Transverse colon (tissue), 4 donors: ENCODE data around the gene NOS3. TPM values are rescaled to one million over a fixed set of nuclear protein-coding genes. Genes with fewer than 3 reads are reported as not detected.
A peak's percentile ranks its signal among the peaks of the same experiment; 100 is the strongest.

Experiments
- DNase-seq: peaks from one replicate; pipeline ENCODE4 v3.0.0-alpha.2; 2019
- H3K27ac ChIP-seq, 4 donors: fragments of 200-600 bp; sonication (generic); 2 replicates each; pipeline ENCODE4 v1.5.1; 2016 to 2018; ENCODE audit warnings: inconsistent platforms in 4 of 4
- H3K27me3 ChIP-seq: fragments of 200-600 bp; sonication (generic); 2 replicates; pipeline ENCODE4 v1.5.1; 2017; ENCODE audit warnings: inconsistent platforms
- H3K36me3 ChIP-seq, 4 donors: fragments of 200-600 bp; sonication (generic); 2 replicates each; pipeline ENCODE4 v1.5.1; 2017 to 2019; ENCODE audit warnings: inconsistent platforms in 4 of 4
- H3K4me1 ChIP-seq, 4 donors: fragments of 200-600 bp; sonication (generic); 2 replicates each; pipeline ENCODE4 v1.5.1; 2017 to 2020; ENCODE audit warnings: inconsistent platforms in 4 of 4
- H3K4me3 ChIP-seq, 4 donors: fragments of 200-600 bp; sonication (generic); 1 replicate in 1 of 4; 2 replicates in 3 of 4; pipeline versions ENCODE4 v1.5.1 to v1.6.1; 2017 to 2019; ENCODE audit warnings: inconsistent platforms in 4 of 4
- H3K9me3 ChIP-seq, 2 donors: fragments of 200-600 bp; sonication (generic); 2 replicates each; pipeline ENCODE4 v1.5.1; 2017 to 2019; ENCODE audit warnings: inconsistent platforms in 2 of 2
- CTCF ChIP-seq, 5 experiments: fragments of 200-600 bp in 3 of 5; fragments of 450-650 bp in 2 of 5; sonication (generic) in 3 of 5; IDR thresholded peaks; 1 replicate in 2 of 5; 2 replicates in 3 of 5; pipeline ENCODE4 v1.5.1; 2016 to 2017; ENCODE audit warnings: antibody characterized with exemption in 5 of 5, inconsistent platforms in 3 of 5, mild to moderate bottlenecking in 2 of 5, moderate library complexity in 1 of 5
- EP300 ChIP-seq: sonication (generic); formaldehyde crosslinking; IDR thresholded peaks from one replicate; pipeline ENCODE4 v1.6.1; 2017; ENCODE audit warnings: antibody characterized with exemption, low read depth
- POLR2A ChIP-seq: fragments of 450-650 bp; IDR thresholded peaks from one replicate; pipeline ENCODE4 v1.6.1; 2016; ENCODE audit warnings: antibody characterized with exemption, mild to moderate bottlenecking, moderate library complexity
- POLR2AphosphoS5 ChIP-seq, 3 donors: sonication (generic); formaldehyde crosslinking; IDR thresholded peaks; one replicate each; pipeline ENCODE4 v1.6.1; 2016; ENCODE audit warnings: antibody characterized with exemption in 3 of 3
- WGBS, 2 donors: methylation state at CpG; one replicate each; pipeline ENCODE4 v1.1.5; 2018; ENCODE audit warnings: low coverage in 1 of 2; 5-methylcytosine and 5-hydroxymethylcytosine counted together
- in situ Hi-C, 4 donors: fragments of 200-750 bp; cut with MboI; loops; one replicate each; pipeline versions ENCODE4 v1.15.0 to v1.15.1; 2017; ENCODE audit warnings: low sequenced_read_pairs in 3 of 4, low pct_ligation_motif_present in 1 of 4, low pct_unique_long_range_greater_than_20kb in 1 of 4
- intact Hi-C: fragments of 100-400 bp; cut with DNase I; formaldehyde crosslinking; loops from one replicate; pipeline ENCODE4 v1.15.1; 2023; ENCODE audit warnings: low total_unique reads
- total RNA-seq, 4 donors: library from RNA; depleted of rRNA; stranded (reverse); fragments of >200 nt; gene quantifications; one replicate each; pipeline ENCODE4 v1.1.0, GENCODE V29; 2016

NOS3 gene
- total RNA-seq, 4 donors from 2014 or later: 2.5 to 34.2 (median 7.0) TPM

GRCh38 chr7:150970424-150970823 lies 20.4 kb upstream of the NOS3 start:
- TF ChIP-seq EP300 (no peak), POLR2AphosphoS5 (IDR thresholded peaks at IDR 0.05) (no peak), CTCF (IDR thresholded peaks at IDR 0.05) (no peak), POLR2A (no peak)
- no peak for DNase-seq
- Histone ChIP-seq H3K4me3 (no peak overlapping the region), H3K9me3 (no peaks in the 10 kb centered on the region), H3K4me1 (peaks cover 31 to 76% (median 45%) of the 10 kb centered on the region in 4 donors), H3K36me3 (no peaks in the 10 kb centered on the region), H3K27me3 (no peaks in the 10 kb centered on the region), H3K27ac (peak overlapping the region; percentile 54 to 94 (median 84))
- intact Hi-C loops: no loop called here
- WGBS, 2 donors: 87% methylated on average over 11 of the region's 11 CpGs; no CpG with 5 or more reads in 1 of the 2 donors
- in situ Hi-C loops: no loop called here

DNA sequence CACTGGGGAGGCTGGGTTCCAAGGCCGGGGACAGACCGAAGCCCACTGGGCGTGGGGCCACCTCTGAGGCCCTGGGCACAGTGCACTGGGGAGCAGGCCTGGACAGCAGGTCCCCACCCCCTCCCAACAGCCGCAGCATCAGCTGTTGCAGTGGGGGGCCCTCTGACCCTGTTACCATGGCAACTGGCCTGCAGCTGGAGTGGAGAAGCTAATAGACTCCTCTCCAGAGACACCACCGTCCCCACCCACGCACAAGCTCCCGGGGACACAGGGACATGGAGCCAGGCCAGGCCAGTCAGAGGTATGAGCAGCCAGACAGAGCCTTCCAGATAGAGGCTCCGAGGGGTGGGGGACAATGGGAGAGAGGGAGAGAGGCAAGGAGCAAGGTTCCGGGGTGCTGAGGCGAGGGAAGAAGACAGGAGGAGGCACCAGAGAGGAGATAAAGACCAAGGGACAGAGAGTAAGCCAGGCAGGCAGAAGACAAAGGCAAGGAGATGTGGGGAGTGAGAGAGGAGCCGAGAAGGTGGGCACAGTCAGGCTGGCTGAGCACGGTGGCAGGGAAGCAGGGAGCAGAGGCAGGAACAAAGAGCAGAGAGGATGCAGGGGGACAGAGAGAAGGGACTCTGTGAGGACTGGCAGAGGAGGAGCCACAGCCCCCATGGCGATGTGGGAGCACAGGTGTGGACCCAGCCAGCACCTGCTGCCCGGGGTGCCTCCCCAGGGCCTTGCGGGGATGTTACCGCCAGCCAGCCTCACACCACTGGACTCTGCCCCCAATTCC lies 19.4 kb upstream of the NOS3 start:
- DNase-seq: no peak
- peaks cover 2% of the 10 kb centered on the region for H3K27me3 ChIP-seq

DNA sequence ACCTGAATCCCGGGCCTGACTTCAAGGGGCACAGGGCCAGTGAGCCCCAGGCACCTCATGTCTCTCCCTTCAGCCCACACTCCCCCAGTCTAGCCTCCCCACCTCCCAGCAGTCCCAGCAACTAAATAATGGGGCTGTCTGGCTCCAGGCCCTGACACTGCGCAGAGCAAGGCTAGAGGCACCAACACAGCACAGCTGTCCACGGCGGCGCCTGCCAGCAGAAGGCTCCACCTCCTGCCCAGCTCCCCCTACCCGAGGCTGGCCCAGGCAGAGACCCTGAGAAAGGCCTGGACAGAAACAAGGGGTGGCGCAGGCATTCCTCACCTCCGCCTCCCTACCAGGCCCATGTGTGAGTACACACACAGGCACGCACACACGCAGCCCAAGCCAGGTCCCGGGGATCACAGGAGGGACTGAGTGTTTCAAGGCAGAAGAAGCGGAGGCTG lies 18.8 kb upstream of the NOS3 start:
- H3K4me3 ChIP-seq: no peak overlapping the region
- DNase-seq: peak; percentile 69
- H3K27ac ChIP-seq: peak overlapping the region; percentile 54 to 94 (median 84)
- TF ChIP-seq EP300 (no peak), POLR2A (no peak), POLR2AphosphoS5 (IDR thresholded peaks at IDR 0.05) (peak; percentile 70 to 94 (median 86)), CTCF (IDR thresholded peaks at IDR 0.05) (no peak)
- H3K4me1 ChIP-seq: peaks cover 35 to 82% (median 52%) of the 10 kb centered on the region in 4 donors
- in situ Hi-C loops: no loop called here
- no peaks in the 10 kb centered on the region for H3K9me3 ChIP-seq
- WGBS, 2 donors: 37 to 63% methylated on average over 6 to 12 of the region's 12 CpGs
- intact Hi-C loops: no loop called here
- H3K36me3 ChIP-seq: no peaks in the 10 kb centered on the region
- H3K27me3 ChIP-seq: peaks cover 9% of the 10 kb centered on the region

More for the DNA sequence above, 19.4 kb upstream of the NOS3 start:
- Histone ChIP-seq H3K27ac (peak overlapping the region; percentile 54 to 94 (median 84)), H3K9me3 (no peaks in the 10 kb centered on the region), H3K4me1 (peaks cover 35 to 81% (median 51%) of the 10 kb centered on the region in 4 donors), H3K4me3 (no peak overlapping the region), H3K36me3 (no peaks in the 10 kb centered on the region)
- in situ Hi-C loops: no loop called here
- TF ChIP-seq POLR2AphosphoS5 (IDR thresholded peaks at IDR 0.05) (no peak), EP300 (no peak), POLR2A (no peak), CTCF (IDR thresholded peaks at IDR 0.05) (no peak)
- intact Hi-C loops: no loop called here
- 44 to 47% methylated on average over 6 to 16 of the region's 16 CpGs for WGBS, 2 donors

- intact Hi-C loops (no loop called here), in situ Hi-C loops (no loop called here)
- no peak for DNase-seq
- no peaks in the 10 kb centered on the region for H3K9me3 ChIP-seq
- no peak for TF ChIP-seq POLR2A
- TF ChIP-seq POLR2AphosphoS5 (IDR thresholded peaks at IDR 0.05): no peak
- no peak for TF ChIP-seq EP300
- no peak for TF ChIP-seq CTCF (IDR thresholded peaks at IDR 0.05)
- H3K4me3 ChIP-seq: no peak overlapping the region
- WGBS, 2 donors: 77% methylated on average over 8 of the region's 8 CpGs; no CpG with 5 or more reads in 1 of the 2 donors
- peaks cover 40 to 87% (median 56%) of the 10 kb centered on the region in 4 donors for H3K4me1 ChIP-seq
- peak overlapping the region; percentile 52 to 94 (median 84) for H3K27ac ChIP-seq
- H3K27me3 ChIP-seq: peaks cover 16% of the 10 kb centered on the region
- H3K36me3 ChIP-seq: no peaks in the 10 kb centered on the region
These were observed 18.1 kb upstream of the NOS3 start for GRCh38 chr7:150972741-150973140.
